ENCODE measurements around the gene RGMB.

The RGMB gene

DNA sequence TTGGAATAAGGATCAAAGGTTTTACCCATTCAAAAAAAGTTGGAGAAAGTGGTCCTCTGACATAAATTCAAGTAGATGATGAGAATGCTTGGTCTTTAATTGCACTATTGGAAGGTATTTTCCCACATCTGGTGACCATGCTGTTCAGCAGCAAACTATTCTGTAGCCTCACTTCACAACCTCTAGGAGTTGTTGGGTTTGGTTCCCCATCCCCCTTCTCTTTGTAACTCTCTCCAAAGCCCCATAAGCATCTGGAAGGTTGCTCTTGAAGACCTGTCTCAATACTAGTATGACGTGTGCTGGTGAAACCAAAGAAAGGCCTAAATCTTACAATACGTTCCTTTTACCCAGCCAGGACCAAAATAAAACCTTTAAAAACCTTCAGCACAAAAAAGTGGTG is 8.5 kb downstream of the RGMB start:
- no peak overlapping the region for H3K27ac ChIP-seq (ENCODE audit: low read depth, low read length, poor library complexity, severe bottlenecking)
- H3K79me2 ChIP-seq (ENCODE audit: insufficient read depth, low read length), result no peaks in the 10 kb centered on the region
- H3K9ac ChIP-seq (ENCODE audit: low read length), result no peak overlapping the region
- H3K9me3 ChIP-seq (ENCODE audit: low read length), result no peaks in the 10 kb centered on the region
- H3K27me3 ChIP-seq (ENCODE audit: insufficient read depth, low read length), result no peaks in the 10 kb centered on the region; the same call in 1 of the 2 replicates
- H3K9me2 ChIP-seq (ENCODE audit: low read depth, low read length), result no peaks in the 10 kb centered on the region
- no peaks in the 10 kb centered on the region for H3F3A ChIP-seq (ENCODE audit: insufficient read depth, low read length)
- H3K4me3 ChIP-seq (ENCODE audit: low read depth, low read length, poor library complexity, severe bottlenecking), result no peak overlapping the region
- H3K4me2 ChIP-seq (ENCODE audit: low read length), result no peak overlapping the region
- H2AFZ ChIP-seq (ENCODE audit: low read length), result no peak overlapping the region
- no peaks in the 10 kb centered on the region for H4K20me1 ChIP-seq (ENCODE audit: insufficient read depth, low read length)
- H3K4me1 ChIP-seq (ENCODE audit: insufficient read depth, low read length, severe bottlenecking), result no peaks in the 10 kb centered on the region
- no peak for TF ChIP-seq EZH2 (IDR thresholded peaks at IDR 0.05; ENCODE audit: borderline replicate concordance, low read length)
- TF ChIP-seq, protein P1, sequence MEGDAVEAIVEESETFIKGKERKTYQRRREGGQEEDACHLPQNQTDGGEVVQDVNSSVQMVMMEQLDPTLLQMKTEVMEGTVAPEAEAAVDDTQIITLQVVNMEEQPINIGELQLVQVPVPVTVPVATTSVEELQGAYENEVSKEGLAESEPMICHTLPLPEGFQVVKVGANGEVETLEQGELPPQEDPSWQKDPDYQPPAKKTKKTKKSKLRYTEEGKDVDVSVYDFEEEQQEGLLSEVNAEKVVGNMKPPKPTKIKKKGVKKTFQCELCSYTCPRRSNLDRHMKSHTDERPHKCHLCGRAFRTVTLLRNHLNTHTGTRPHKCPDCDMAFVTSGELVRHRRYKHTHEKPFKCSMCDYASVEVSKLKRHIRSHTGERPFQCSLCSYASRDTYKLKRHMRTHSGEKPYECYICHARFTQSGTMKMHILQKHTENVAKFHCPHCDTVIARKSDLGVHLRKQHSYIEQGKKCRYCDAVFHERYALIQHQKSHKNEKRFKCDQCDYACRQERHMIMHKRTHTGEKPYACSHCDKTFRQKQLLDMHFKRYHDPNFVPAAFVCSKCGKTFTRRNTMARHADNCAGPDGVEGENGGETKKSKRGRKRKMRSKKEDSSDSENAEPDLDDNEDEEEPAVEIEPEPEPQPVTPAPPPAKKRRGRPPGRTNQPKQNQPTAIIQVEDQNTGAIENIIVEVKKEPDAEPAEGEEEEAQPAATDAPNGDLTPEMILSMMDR (IDR thresholded peaks at IDR 0.05; ENCODE audit: low read length), result no peak
- H3K36me3 ChIP-seq (ENCODE audit: insufficient read depth, low read length), result no peaks in the 10 kb centered on the region

DNA sequence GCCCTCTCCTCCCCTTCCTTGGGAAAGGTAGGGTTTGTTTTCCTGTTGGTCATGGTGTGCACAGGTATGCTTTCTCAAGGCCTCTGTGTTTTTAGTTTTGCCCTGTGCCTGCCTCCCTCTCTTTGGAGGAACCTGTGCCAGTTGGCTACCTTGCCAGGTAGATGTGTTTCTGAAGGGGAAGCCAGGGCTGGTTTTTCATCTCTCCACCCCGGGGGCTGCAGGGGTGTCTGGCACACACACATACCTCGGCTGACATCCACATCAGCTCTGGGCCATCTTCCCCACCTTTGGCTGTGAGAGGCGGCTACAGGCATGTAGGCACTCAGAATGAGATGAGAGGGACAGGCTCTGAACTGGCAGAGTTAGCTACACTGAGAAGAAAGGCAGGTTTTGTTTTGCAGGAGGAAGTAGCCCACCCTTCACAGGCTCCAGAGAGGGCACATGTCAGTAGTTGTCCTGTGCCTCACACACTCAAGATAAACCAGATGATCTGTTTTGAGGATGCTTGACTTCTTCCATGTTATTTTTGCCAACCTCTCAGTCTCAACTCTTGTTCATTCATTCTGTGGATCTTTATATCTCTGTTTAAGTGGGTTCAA is 9.7 kb downstream of the RGMB start:
- no peaks in the 10 kb centered on the region for H4K20me1 ChIP-seq (ENCODE audit: insufficient read depth, low read length)
- H3K4me2 ChIP-seq (ENCODE audit: low read length), result no peak overlapping the region
- H3K27ac ChIP-seq (ENCODE audit: low read depth, low read length, poor library complexity, severe bottlenecking), result no peak overlapping the region
- H3K9me2 ChIP-seq (ENCODE audit: low read depth, low read length), result no peaks in the 10 kb centered on the region
- H3K4me1 ChIP-seq (ENCODE audit: insufficient read depth, low read length, severe bottlenecking), result no peaks in the 10 kb centered on the region
- H2AFZ ChIP-seq (ENCODE audit: low read length), result no peak overlapping the region
- H3K79me2 ChIP-seq (ENCODE audit: insufficient read depth, low read length), result no peaks in the 10 kb centered on the region
- no peak overlapping the region for H3K4me3 ChIP-seq (ENCODE audit: low read depth, low read length, poor library complexity, severe bottlenecking)
- TF ChIP-seq, protein P1 (IDR thresholded peaks at IDR 0.05; ENCODE audit: low read length), result no peak
- TF ChIP-seq EZH2 (IDR thresholded peaks at IDR 0.05; ENCODE audit: borderline replicate concordance, low read length), result no peak
- H3K9me3 ChIP-seq (ENCODE audit: low read length), result no peaks in the 10 kb centered on the region
- H3K9ac ChIP-seq (ENCODE audit: low read length), result no peak overlapping the region
- no peaks in the 10 kb centered on the region for H3K36me3 ChIP-seq (ENCODE audit: insufficient read depth, low read length)
- H3K27me3 ChIP-seq (ENCODE audit: insufficient read depth, low read length), result no peaks in the 10 kb centered on the region; the same call in 1 of the 2 replicates
- no peaks in the 10 kb centered on the region for H3F3A ChIP-seq (ENCODE audit: insufficient read depth, low read length)

DNA sequence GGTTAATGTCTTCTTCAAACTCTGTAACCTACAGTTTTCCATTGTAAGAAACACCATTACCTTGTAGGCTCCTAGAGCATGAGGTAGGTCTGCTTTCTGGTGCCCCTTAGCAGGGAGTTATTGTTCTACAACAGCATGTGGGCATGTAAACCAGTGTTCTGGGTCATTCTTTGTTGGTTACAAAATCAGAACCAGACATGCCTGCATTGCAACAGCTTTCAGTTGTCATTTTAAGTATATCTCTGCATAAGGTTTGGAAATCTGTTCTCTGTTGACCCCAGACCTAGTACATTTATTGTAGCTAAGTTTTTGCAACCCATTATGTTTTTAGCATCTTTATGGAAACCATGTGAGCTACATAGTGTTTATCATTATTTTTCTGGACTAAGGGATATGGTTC is 10.9 kb downstream of the RGMB start:
- no peaks in the 10 kb centered on the region for H3K36me3 ChIP-seq (ENCODE audit: insufficient read depth, low read length)
- H3K79me2 ChIP-seq (ENCODE audit: insufficient read depth, low read length), result no peaks in the 10 kb centered on the region
- TF ChIP-seq EZH2 (IDR thresholded peaks at IDR 0.05; ENCODE audit: borderline replicate concordance, low read length), result no peak
- TF ChIP-seq, protein P1 (IDR thresholded peaks at IDR 0.05; ENCODE audit: low read length), result no peak
- H3K27me3 ChIP-seq (ENCODE audit: insufficient read depth, low read length), result no peaks in the 10 kb centered on the region; the same call in 1 of the 2 replicates
- H3K9ac ChIP-seq (ENCODE audit: low read length), result no peak overlapping the region
- H3K9me2 ChIP-seq (ENCODE audit: low read depth, low read length), result no peaks in the 10 kb centered on the region
- no peaks in the 10 kb centered on the region for H3K4me1 ChIP-seq (ENCODE audit: insufficient read depth, low read length, severe bottlenecking)
- no peak overlapping the region for H2AFZ ChIP-seq (ENCODE audit: low read length)
- no peaks in the 10 kb centered on the region for H4K20me1 ChIP-seq (ENCODE audit: insufficient read depth, low read length)
- no peaks in the 10 kb centered on the region for H3F3A ChIP-seq (ENCODE audit: insufficient read depth, low read length)
- no peak overlapping the region for H3K4me2 ChIP-seq (ENCODE audit: low read length)
- no peaks in the 10 kb centered on the region for H3K9me3 ChIP-seq (ENCODE audit: low read length)
- H3K4me3 ChIP-seq (ENCODE audit: low read depth, low read length, poor library complexity, severe bottlenecking), result no peak overlapping the region
- no peak overlapping the region for H3K27ac ChIP-seq (ENCODE audit: low read depth, low read length, poor library complexity, severe bottlenecking)
